Neuronal stem cell (in vitro differentiated cells): ENCODE data around the gene NSMF.

Source experiments
- DNase-seq: peaks from one replicate; pipeline ENCODE4 v3.0.0-alpha.2; 2013; ENCODE audit warnings: low spot score
- H2AFZ ChIP-seq: one replicate; pipeline ENCODE4 v1.6.1; 2013; ENCODE audit warnings: mild to moderate bottlenecking, low read length, inconsistent platforms
- H2AK5ac ChIP-seq: 2 replicates; pipeline ENCODE4 v1.6.1; 2013; ENCODE audit warnings: low read depth, mild to moderate bottlenecking, inconsistent platforms, low read length, moderate library complexity, mixed read lengths
- H2BK120ac ChIP-seq: 2 replicates; pipeline ENCODE4 v1.6.1; 2013; ENCODE audit warnings: low read depth, mild to moderate bottlenecking, inconsistent platforms, low read length, moderate library complexity, mixed read lengths
- H2BK12ac ChIP-seq: one replicate; pipeline ENCODE4 v1.6.1; 2013; ENCODE audit warnings: low read length, inconsistent platforms
- H2BK15ac ChIP-seq: 2 replicates; pipeline ENCODE4 v1.6.1; 2013; ENCODE audit warnings: mild to moderate bottlenecking, low read length, inconsistent platforms, mixed read lengths
- H2BK5ac ChIP-seq: one replicate; pipeline ENCODE4 v1.6.1; 2013; ENCODE audit warnings: inconsistent platforms, mild to moderate bottlenecking, low read length, moderate library complexity
- H3K14ac ChIP-seq: one replicate; pipeline ENCODE4 v1.6.1; 2013; ENCODE audit warnings: low read length, inconsistent platforms
- H3K18ac ChIP-seq: 2 replicates; pipeline ENCODE4 v1.6.1; 2013; ENCODE audit warnings: low read length, inconsistent platforms
- H3K23ac ChIP-seq: 2 replicates; pipeline ENCODE4 v1.6.1; 2013; ENCODE audit warnings: low read depth, mild to moderate bottlenecking, mixed read lengths, low read length, inconsistent platforms; ENCODE audit not compliant: poor library complexity
- H3K27ac ChIP-seq: replicated peaks from 3 replicates; pipeline ENCODE4 v1.5.1; 2013; ENCODE audit warnings: low read length, inconsistent platforms
- H3K27me3 ChIP-seq, 3 experiments: 2 replicates each; pipeline ENCODE4 v1.6.1; 2013; ENCODE audit warnings: low read length in 3 of 3, mild to moderate bottlenecking in 2 of 3, inconsistent platforms in 1 of 3, low read depth in 1 of 3, mixed read lengths in 1 of 3, moderate library complexity in 1 of 3; ENCODE audit not compliant: control insufficient read depth in 3 of 3, insufficient read depth in 3 of 3
- H3K36me3 ChIP-seq, 2 donors: replicated peaks in 1 of 2; 2 replicates each; pipeline ENCODE4 v1.6.1; 2013; ENCODE audit warnings: low read length in 2 of 2; ENCODE audit not compliant: control insufficient read depth in 2 of 2, insufficient read depth in 2 of 2
- H3K4ac ChIP-seq: 2 replicates; pipeline ENCODE4 v1.6.1; 2013; ENCODE audit warnings: inconsistent platforms, mild to moderate bottlenecking, low read length, moderate library complexity
- H3K4me1 ChIP-seq, 2 donors: 1 replicate in 1 of 2; 2 replicates in 1 of 2; pipeline ENCODE4 v1.6.1; 2013; ENCODE audit warnings: low read length in 2 of 2, low read depth in 1 of 2; ENCODE audit not compliant: control insufficient read depth in 2 of 2, insufficient read depth in 1 of 2
- H3K4me2 ChIP-seq: one replicate; pipeline ENCODE4 v1.6.1; 2013; ENCODE audit warnings: mild to moderate bottlenecking, low read length, inconsistent platforms; ENCODE audit not compliant: insufficient read depth, poor library complexity, severe bottlenecking
- H3K4me3 ChIP-seq, 2 donors: 2 replicates each; pipeline ENCODE4 v1.5.1; 2013; ENCODE audit warnings: low read length in 2 of 2, mild to moderate bottlenecking in 2 of 2, inconsistent platforms in 1 of 2, moderate library complexity in 1 of 2
- H3K79me1 ChIP-seq: one replicate; pipeline ENCODE4 v1.6.1; 2013; ENCODE audit warnings: low read depth, mild to moderate bottlenecking, inconsistent platforms, low read length, moderate library complexity
- H3K9ac ChIP-seq: one replicate; pipeline ENCODE4 v1.6.1; 2013; ENCODE audit warnings: mild to moderate bottlenecking, low read depth, low read length, inconsistent platforms; ENCODE audit not compliant: poor library complexity
- H3K9me3 ChIP-seq, 2 donors: replicated peaks in 1 of 2; 2 replicates each; pipeline versions ENCODE3 to v1.6.1; 2013; ENCODE audit warnings: low read length in 2 of 2, mild to moderate bottlenecking in 2 of 2, inconsistent platforms in 1 of 2, low read depth in 1 of 2, mixed read lengths in 1 of 2, moderate library complexity in 1 of 2; ENCODE audit not compliant: control insufficient read depth in 2 of 2, insufficient read depth in 1 of 2
- H4K8ac ChIP-seq: one replicate; pipeline ENCODE4 v1.6.1; 2013; ENCODE audit warnings: low read depth, mild to moderate bottlenecking, inconsistent platforms, low read length, moderate library complexity
- H4K91ac ChIP-seq: one replicate; pipeline ENCODE4 v1.6.1; 2013; ENCODE audit warnings: low read length, low read depth, mild to moderate bottlenecking, inconsistent platforms; ENCODE audit not compliant: poor library complexity
- WGBS, 2 donors: extraction: QIAGEN DNeasy Blood & Tissue Kit; methylation state at CpG; one replicate each; pipeline ENCODE4 v1.1.7; 2013; ENCODE audit warnings: missing lambda C conversion rate in 2 of 2, mixed read lengths in 1 of 2; ENCODE audit not compliant: insufficient read length in 2 of 2, insufficient replicate concordance in 1 of 2; ENCODE audit errors: extremely low coverage in 2 of 2; 5-methylcytosine and 5-hydroxymethylcytosine counted together

The NSMF gene

DNA sequence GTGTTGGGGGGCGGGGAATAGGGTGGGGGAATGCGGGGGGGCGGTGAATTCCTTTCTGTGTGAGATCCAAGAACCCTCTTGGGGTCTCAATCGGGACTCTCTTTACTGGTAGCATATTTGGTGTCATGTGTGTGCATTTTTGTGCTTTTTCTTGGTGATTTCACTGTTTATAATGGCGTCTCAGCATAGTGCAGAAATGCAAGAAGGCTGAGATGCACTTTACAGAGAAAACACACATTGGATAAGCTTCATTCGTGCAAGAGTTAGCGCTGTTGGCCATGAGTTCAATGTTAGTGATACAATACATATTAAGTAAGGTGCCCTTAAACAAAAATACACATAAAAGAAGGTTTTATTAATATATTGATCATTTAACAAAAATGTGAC is 17.2 kb downstream of the NSMF start:
- peak overlapping the region in 1 of 2 donors; percentile 7 for H3K4me3 ChIP-seq
- H2BK12ac ChIP-seq = no peak overlapping the region
- H3K27ac ChIP-seq = no peak overlapping the region
- H3K18ac ChIP-seq = no peak overlapping the region
- H3K9ac ChIP-seq = no peak overlapping the region
- H4K91ac ChIP-seq = no peak overlapping the region
- no peak overlapping the region for H3K23ac ChIP-seq
- H3K4ac ChIP-seq = no peak overlapping the region
- no peaks in the 10 kb centered on the region for H3K79me1 ChIP-seq
- no peak for DNase-seq
- peaks cover 2 to 8% of the 10 kb centered on the region in 2 donors for H3K4me1 ChIP-seq
- H3K9me3 ChIP-seq = no peaks in the 10 kb centered on the region
- H2AK5ac ChIP-seq = no peak overlapping the region
- no peak overlapping the region for H2BK15ac ChIP-seq
- peaks cover 0 to under 1% of the 10 kb centered on the region in 2 donors for H3K36me3 ChIP-seq
- no peak overlapping the region for H4K8ac ChIP-seq
- no peak overlapping the region for H3K4me2 ChIP-seq
- no peak overlapping the region for H3K14ac ChIP-seq
- H2AFZ ChIP-seq = peak overlapping the region; percentile 86
- H3K27me3 ChIP-seq = peaks cover 0 to 9% (median 4%) of the 10 kb centered on the region in 3 experiments
- no CpG with 5 or more reads among the region's 7 CpGs for WGBS, 2 donors
- H2BK5ac ChIP-seq = no peak overlapping the region
- no peak overlapping the region for H2BK120ac ChIP-seq

DNA sequence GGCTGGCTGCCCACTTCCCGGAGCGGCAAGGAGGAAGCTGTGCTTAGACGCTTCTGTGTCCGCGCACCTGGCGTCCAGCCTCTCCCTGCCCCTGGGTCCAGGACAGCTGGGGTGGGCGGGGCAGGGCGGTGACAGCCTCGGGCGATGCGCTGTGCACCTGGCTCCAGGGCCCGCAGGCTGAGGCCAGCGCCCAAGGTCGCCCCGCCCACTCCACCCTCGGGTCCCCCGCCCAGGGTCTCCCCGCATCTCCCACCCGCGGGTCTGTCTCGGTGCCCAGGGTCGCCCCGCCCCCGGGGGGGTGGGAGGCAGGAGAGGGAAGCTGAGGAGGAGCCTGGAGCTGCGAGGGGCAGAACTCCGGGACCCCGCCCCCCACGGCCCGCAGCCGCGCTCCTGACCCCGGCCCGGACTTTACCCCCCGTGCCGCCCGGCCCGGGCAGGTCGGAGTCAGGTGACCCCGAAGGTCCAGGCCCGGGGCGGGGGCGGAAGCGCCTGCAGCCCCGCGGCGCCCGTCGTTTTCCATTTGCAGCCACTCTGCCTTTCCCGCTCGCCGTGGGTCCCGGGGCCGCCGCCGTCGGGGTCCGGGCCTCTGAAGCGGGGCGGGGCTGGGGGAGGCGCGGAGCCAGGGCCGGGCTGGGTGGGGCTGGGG is 17.7 kb downstream of the NSMF start, which contains the start of gene ENTPD8:
ENTPD8 (minus strand) TSS at position 69 of the 646 bp plus-strand sequence. CDS start 3,072 bp downstream, outside the sequence.
- WGBS, 2 donors = no CpG with 5 or more reads among the region's 62 CpGs
- H2BK15ac ChIP-seq = no peak within 1 kb of the TSS
- no peak within 1 kb of the TSS for H3K23ac ChIP-seq
- H3K18ac ChIP-seq = no peak within 1 kb of the TSS
- H3K4ac ChIP-seq = no peak within 1 kb of the TSS
- no peak within 1 kb of the TSS for H2BK120ac ChIP-seq
- H3K4me2 ChIP-seq = peak within 1 kb of the TSS; percentile 86
- no peaks in the 10 kb centered on the region for H3K36me3 ChIP-seq
- H3K4me3 ChIP-seq = peak within 1 kb of the TSS; percentile 24 to 68
- no peak within 1 kb of the TSS for H4K91ac ChIP-seq
- no peak within 1 kb of the TSS for H3K14ac ChIP-seq
- no peak within 1 kb of the TSS for H2BK12ac ChIP-seq
- no peak within 1 kb of the TSS for H4K8ac ChIP-seq
- H3K27me3 ChIP-seq = peaks cover 0 to 11% (median 4%) of the 10 kb centered on the region in 3 experiments
- peak within 1 kb of the TSS; percentile 24 for H2BK5ac ChIP-seq
- no peak within 1 kb of the TSS for H3K27ac ChIP-seq
- H2AFZ ChIP-seq = peak within 1 kb of the TSS; percentile 86
- H3K9ac ChIP-seq = no peak within 1 kb of the TSS
- no peaks in the 10 kb centered on the region for H3K79me1 ChIP-seq
- no peak for DNase-seq
- H3K9me3 ChIP-seq = no peaks in the 10 kb centered on the region
- no peak within 1 kb of the TSS for H2AK5ac ChIP-seq
- H3K4me1 ChIP-seq = peaks cover 2 to 6% of the 10 kb centered on the region in 2 donors

DNA sequence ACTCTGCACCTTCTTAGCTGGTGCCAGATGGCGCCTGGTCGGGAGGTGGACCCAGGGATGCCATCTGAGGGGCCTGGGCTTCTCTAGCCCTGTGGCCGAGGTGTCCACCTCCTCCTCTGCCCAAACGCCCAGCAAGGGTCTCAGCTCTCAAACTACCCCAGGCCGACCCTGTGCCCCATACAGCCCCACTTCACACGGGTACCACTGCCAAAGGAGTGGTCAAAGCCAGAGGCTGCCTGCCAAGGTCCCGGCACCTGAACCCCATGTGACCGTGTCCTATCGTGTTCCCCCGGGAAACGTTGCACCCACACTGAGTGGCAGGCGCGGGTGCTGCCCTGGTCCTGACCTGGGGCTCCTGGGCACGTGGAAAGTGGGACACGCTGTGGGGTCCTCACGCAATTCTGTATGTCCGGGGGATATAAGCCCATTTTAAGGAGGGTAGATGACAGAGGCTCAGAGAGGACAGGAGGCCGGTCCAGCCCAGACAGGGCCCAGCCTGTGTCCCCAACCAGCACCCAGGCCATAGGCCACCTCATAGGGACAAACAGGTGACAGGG is 19.9 kb downstream of the NSMF start:
- Histone ChIP-seq H3K4me2 (no peak overlapping the region), H3K79me1 (no peaks in the 10 kb centered on the region), H3K4ac (no peak overlapping the region)

DNA sequence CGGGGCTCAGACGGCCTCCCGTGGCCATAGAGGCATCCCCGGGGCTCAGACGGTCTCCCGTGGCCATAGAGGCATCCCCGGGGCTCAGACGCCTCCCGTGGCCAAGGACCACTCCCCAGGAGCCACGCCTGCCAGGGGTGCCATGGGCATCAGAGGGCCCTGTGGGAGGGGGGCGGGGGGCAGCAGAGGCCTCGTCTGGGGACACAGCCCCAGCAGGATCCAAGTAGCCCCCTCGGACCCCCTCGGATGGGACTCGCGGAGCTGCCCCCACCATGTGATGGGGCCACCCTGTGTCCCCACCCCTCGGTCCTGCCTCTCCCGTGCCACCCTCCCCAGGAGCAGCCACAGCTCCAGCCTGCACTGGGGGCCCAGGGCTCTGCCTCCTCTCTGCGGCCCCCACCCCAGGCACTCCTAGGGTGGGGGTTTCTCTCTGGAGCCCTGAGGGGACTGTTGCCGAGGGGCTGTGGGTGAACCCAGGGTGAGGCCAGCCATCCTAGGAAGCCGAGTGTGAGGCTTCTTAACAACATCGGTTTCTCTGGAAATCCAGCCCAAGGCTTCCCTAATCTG is 20.5 kb downstream of the NSMF start:
- H3K14ac ChIP-seq = no peak overlapping the region
- no peak overlapping the region for H2BK15ac ChIP-seq
- H3K9ac ChIP-seq = no peak overlapping the region
- no peak overlapping the region for H3K4ac ChIP-seq
- peak overlapping the region; percentile 58 for H2BK12ac ChIP-seq
- no peaks in the 10 kb centered on the region for H3K79me1 ChIP-seq
- H2AK5ac ChIP-seq = peak overlapping the region; percentile 84
- H2BK120ac ChIP-seq = no peak overlapping the region
- no peak overlapping the region for H3K23ac ChIP-seq
- peaks cover 0 to 15% (median 4%) of the 10 kb centered on the region in 3 experiments for H3K27me3 ChIP-seq
- no CpG with 5 or more reads among the region's 22 CpGs for WGBS, 2 donors
- no peak overlapping the region for H2AFZ ChIP-seq
- no peak overlapping the region for H3K18ac ChIP-seq
- peak overlapping the region; percentile 53 for H4K91ac ChIP-seq
- H3K4me1 ChIP-seq = peaks cover 2 to 3% of the 10 kb centered on the region in 2 donors
- no peak overlapping the region for H3K4me3 ChIP-seq
- no peak overlapping the region for H3K4me2 ChIP-seq
- no peaks in the 10 kb centered on the region for H3K9me3 ChIP-seq
- no peak overlapping the region for H4K8ac ChIP-seq
- no peak overlapping the region for H3K27ac ChIP-seq
- DNase-seq = no peak
- H2BK5ac ChIP-seq = peak overlapping the region; percentile 24
- H3K36me3 ChIP-seq = no peaks in the 10 kb centered on the region

More for the DNA sequence above, 19.9 kb downstream of the NSMF start:
- Histone ChIP-seq H3K36me3 (no peaks in the 10 kb centered on the region), H3K4me1 (peaks cover 2 to 3% of the 10 kb centered on the region in 2 donors), H3K4me3 (peak overlapping the region in 1 of 2 donors; percentile 25), H2AK5ac (peak overlapping the region; percentile 95), H3K9me3 (no peaks in the 10 kb centered on the region), H3K14ac (peak overlapping the region; percentile 71), H3K27me3 (peaks cover 0 to 15% (median 4%) of the 10 kb centered on the region in 3 experiments), H2BK12ac (no peak overlapping the region), H3K18ac (no peak overlapping the region), H2BK120ac (no peak overlapping the region), H2BK15ac (peak overlapping the region; percentile 91), H2AFZ (no peak overlapping the region), H4K8ac (peak overlapping the region; percentile 3), H2BK5ac (peak overlapping the region; percentile 24), H3K9ac (no peak overlapping the region), H3K23ac (no peak overlapping the region), H4K91ac (no peak overlapping the region), H3K27ac (no peak overlapping the region)
- DNase-seq = no peak
- no CpG with 5 or more reads among the region's 18 CpGs for WGBS, 2 donors
